IMR-90 (cell line): Measurements from ENCODE around the gene WEE2.

ENCODE experiments used
- MAFK ChIP-seq: IDR thresholded peaks from 2 replicates; pipeline ENCODE4 v1.6.1; 2012; ENCODE audit warnings: low read depth, low read length, improper control_type of control experiment
- TF ChIP-seq, protein P1 (sequence below): conservative IDR thresholded peaks from 2 replicates; pipeline ENCODE4 v1.5.1; 2012; ENCODE audit warnings: mild to moderate bottlenecking, low read depth, low read length, improper control_type of control experiment

GRCh38 chr7:141679014-141679413 is 29.1 kb upstream of the WEE2 start:
- TF ChIP-seq, protein P1, sequence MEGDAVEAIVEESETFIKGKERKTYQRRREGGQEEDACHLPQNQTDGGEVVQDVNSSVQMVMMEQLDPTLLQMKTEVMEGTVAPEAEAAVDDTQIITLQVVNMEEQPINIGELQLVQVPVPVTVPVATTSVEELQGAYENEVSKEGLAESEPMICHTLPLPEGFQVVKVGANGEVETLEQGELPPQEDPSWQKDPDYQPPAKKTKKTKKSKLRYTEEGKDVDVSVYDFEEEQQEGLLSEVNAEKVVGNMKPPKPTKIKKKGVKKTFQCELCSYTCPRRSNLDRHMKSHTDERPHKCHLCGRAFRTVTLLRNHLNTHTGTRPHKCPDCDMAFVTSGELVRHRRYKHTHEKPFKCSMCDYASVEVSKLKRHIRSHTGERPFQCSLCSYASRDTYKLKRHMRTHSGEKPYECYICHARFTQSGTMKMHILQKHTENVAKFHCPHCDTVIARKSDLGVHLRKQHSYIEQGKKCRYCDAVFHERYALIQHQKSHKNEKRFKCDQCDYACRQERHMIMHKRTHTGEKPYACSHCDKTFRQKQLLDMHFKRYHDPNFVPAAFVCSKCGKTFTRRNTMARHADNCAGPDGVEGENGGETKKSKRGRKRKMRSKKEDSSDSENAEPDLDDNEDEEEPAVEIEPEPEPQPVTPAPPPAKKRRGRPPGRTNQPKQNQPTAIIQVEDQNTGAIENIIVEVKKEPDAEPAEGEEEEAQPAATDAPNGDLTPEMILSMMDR, result no peak
- TF ChIP-seq MAFK, result no peak
